ENCODE measurements around the gene TRIM47.
"Not testable (repeated sequence)": the region's sequence is repeated elsewhere in the genome, so short reads cannot be mapped to it uniquely, and the experiment has no call there.

TRIM47 gene

DNA sequence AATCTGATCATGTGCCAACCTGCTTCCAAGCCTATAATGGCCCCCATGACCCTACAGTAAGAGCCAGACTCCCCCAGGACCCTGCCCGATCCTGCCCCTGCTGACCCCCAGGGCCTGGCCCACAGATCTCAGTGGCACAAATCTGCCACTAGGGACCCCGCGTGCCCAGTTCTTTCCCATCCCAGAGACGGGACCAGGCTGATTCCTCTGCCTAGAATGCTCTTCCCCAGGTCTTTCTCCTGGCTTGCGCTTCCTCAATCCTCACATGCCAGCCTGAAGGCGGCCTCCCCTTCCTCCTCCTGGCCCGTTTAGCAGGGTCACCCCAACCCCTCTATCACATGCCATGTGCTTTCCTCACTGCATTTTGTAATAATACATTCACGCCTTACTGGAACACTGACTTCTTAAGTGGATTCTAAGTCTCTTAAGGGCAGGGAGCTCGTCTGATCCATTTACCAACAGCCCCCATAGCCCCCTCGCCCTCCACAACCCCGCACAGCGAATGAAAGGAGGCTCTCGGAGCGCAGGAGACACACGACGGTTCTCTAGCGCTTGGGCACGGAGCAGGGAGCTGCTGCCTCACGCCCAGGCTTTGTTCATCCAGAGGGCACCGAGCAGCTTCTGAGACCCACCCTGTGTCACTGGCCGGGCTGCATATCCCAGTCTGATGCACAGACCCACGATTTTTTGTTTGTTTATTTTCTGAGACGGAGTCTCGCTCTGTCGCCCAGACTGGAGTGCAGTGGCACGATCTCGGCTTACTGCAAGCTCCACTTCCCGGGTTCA is 17.2 kb upstream of the TRIM47 start:
- H3K27me3 ChIP-seq (ENCODE audit: control insufficient read depth, insufficient read depth, low read length) = no peaks in the 10 kb centered on the region
- peaks cover 11% of the 10 kb centered on the region for H3K4me1 ChIP-seq (ENCODE audit: control insufficient read depth, insufficient read depth, low read length)
- no peaks in the 10 kb centered on the region for H3K9me3 ChIP-seq (ENCODE audit: control insufficient read depth, insufficient read depth, low read length)
- peaks cover 36% of the 10 kb centered on the region for H3K36me3 ChIP-seq (ENCODE audit: control insufficient read depth, insufficient read depth, low read length)
- peak overlapping the region; percentile 65 for H3K9ac ChIP-seq (ENCODE audit: low read depth, low read length)
- H3K4me3 ChIP-seq (ENCODE audit: low read depth, low read length) = peak overlapping the region; percentile 79

DNA sequence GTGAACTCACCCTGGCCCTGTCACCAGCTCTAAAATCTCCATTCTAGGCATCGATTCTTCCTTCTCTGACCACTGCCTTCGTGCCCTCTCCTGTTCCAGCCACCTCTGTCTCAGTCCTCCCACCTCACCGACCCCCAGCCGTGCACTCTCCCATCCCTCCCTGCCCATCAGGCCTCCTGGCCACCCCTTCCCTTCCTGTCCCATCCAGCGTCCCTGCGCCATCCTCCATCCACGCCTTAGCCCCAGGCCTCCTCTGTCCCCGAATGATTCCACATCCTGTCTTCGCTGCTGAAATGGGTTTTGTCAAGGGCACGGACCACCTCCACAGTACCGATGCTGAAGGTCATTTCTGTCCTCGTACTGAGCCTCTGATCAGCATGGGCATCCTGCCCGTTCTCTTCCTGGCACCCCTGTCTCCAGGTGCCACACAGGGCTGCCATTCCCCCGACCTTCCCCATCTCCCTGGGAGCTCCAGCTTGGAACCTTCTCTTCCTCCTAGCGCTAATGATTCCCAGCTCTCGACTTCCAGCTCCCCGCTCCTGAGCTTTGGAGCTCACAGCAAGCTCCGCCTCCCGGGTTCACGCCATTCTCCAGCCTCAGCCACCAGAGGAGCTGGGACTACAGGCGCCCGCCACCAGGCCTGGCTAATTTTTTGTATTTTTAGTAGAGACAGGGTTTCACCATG is 15.8 kb upstream of the TRIM47 start:
- no peak overlapping the region for H3K9ac ChIP-seq (ENCODE audit: low read depth, low read length)
- peaks cover 11% of the 10 kb centered on the region for H3K4me1 ChIP-seq (ENCODE audit: control insufficient read depth, insufficient read depth, low read length)
- H3K36me3 ChIP-seq (ENCODE audit: control insufficient read depth, insufficient read depth, low read length) = peaks cover 27% of the 10 kb centered on the region
- no peaks in the 10 kb centered on the region for H3K27me3 ChIP-seq (ENCODE audit: control insufficient read depth, insufficient read depth, low read length)
- no peak overlapping the region for H3K4me3 ChIP-seq (ENCODE audit: low read depth, low read length)
- no peaks in the 10 kb centered on the region for H3K9me3 ChIP-seq (ENCODE audit: control insufficient read depth, insufficient read depth, low read length)

DNA sequence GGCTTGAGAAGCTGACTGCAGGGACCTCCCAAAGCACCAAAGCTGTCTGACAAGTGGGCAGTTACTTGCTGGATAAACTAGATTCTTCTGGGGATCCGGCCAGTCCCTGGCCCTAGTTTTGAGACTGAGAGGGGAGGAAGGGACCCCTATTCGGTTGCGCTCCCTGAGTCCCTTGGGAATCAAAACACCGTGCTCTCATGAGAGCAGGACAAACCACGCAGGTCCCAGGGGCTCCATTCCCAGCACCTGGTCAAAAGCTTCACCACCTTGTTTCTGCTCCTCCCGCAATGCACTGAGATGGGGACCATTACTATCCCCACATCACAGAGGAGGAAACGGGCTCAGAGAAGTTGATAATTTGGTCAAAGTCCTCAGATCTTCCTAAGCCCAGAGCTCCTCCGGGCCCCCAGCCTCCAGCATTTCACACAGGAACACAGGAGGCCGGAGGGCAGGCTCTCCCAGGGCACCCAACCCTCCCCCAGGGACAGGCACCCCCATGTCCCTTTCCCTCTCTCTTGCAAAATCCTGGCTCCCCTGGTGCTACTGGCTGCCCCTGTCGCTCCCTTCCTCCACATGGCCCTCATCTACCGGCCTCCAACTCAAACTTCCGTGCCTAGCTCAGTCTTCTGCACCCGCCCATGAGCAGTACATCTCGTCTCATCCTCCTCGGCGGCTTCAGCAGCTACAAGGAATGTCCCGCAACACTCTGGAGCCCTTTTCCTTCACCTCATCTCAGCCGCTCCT is 15.1 kb upstream of the TRIM47 start:
- Histone ChIP-seq H3K4me3 (ENCODE audit: low read depth, low read length) (no peak overlapping the region), H3K27me3 (ENCODE audit: control insufficient read depth, insufficient read depth, low read length) (no peaks in the 10 kb centered on the region), H3K9ac (ENCODE audit: low read depth, low read length) (no peak overlapping the region), H3K4me1 (ENCODE audit: control insufficient read depth, insufficient read depth, low read length) (peaks cover 11% of the 10 kb centered on the region), H3K36me3 (ENCODE audit: control insufficient read depth, insufficient read depth, low read length) (peaks cover 20% of the 10 kb centered on the region), H3K9me3 (ENCODE audit: control insufficient read depth, insufficient read depth, low read length) (no peaks in the 10 kb centered on the region)

DNA sequence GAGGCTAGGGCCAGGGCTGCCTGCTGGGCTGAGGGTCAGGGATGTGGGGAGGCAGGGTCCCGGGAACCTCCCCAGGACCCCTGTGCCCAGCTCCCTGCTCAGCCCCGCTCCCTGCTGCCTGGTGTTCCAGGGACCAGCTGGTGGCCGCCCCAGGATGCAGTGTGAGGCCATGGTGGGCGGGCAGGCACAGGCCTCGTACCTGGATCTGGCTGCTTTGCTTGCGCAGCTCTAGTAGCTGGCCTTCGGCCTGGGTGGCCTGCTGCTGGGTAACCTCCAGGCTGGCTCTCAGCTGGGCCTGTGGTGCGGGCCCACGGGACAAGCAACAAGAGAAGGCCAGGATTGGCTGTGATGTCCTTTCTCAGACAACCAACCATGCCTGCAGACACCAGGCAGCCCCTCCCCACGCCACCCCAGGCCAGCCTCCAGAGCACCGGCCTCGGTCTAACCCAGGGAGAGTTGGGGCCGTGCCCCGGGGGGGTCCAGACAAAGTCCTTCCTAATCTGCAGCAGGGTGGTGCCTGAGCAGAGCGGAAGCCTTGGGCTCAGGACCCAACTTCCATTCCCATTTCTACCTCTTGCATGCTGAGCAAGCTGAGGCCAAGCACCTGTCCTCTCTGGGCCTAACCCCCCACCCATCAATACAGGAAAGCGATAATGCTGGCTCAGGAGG is 14.3 kb upstream of the TRIM47 start:
- H3K4me3 ChIP-seq (ENCODE audit: low read depth, low read length) = no peak overlapping the region
- H3K9ac ChIP-seq (ENCODE audit: low read depth, low read length) = no peak overlapping the region
- no peaks in the 10 kb centered on the region for H3K27me3 ChIP-seq (ENCODE audit: control insufficient read depth, insufficient read depth, low read length)
- no peaks in the 10 kb centered on the region for H3K9me3 ChIP-seq (ENCODE audit: control insufficient read depth, insufficient read depth, low read length)
- H3K36me3 ChIP-seq (ENCODE audit: control insufficient read depth, insufficient read depth, low read length) = peaks cover 19% of the 10 kb centered on the region
- peaks cover 11% of the 10 kb centered on the region for H3K4me1 ChIP-seq (ENCODE audit: control insufficient read depth, insufficient read depth, low read length)

DNA sequence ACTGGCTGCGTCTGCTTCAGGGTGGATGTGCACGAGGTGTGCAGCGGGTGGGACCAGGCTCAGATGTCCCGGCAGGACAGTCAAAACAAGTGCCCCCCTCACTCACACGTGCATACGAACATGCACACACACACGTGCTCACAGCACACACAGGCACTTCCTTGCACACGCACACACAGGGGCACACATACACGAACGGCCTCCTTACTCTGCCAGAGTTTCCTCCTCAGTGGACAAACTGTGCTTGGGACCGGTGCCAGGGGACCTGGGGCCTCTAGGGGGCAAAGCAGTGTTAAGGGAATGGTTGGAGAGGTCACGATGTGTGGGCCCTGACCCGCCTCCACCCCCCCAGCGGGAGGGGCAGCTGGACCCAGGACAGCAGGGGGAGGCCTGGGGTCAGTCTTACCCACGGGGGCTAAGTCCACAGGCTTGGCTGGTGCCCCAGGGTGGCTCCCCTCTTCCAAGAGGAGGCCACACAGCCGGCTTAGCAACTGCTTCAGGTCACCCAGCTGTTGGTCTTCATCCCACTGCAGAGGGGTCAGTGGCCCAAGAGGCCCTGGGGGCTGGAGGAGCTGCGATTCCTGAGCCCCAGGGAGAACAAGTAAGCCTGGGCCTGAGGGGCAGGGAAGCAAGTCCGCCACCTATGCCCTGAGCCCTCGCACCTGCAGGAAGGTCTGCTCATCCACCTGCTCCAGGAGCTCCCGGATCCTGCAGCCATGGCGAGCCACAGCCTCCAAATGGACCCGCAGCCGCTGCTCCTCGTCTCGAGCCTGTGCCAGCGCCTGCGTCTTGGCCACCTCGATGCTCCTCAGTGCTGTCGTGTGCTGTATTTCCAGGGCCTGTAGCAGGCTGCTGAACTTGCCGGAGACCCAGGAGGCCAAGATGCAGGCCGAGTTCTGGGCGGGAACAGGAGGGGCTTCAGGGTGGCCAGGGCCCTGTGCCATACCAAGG is 13.5 kb upstream of the TRIM47 start:
- no peak overlapping the region for H3K4me3 ChIP-seq (ENCODE audit: low read depth, low read length)
- peaks cover 19% of the 10 kb centered on the region for H3K36me3 ChIP-seq (ENCODE audit: control insufficient read depth, insufficient read depth, low read length)
- no peaks in the 10 kb centered on the region for H3K9me3 ChIP-seq (ENCODE audit: control insufficient read depth, insufficient read depth, low read length)
- H3K27me3 ChIP-seq (ENCODE audit: control insufficient read depth, insufficient read depth, low read length) = no peaks in the 10 kb centered on the region
- no peak overlapping the region for H3K9ac ChIP-seq (ENCODE audit: low read depth, low read length)
- peaks cover 9% of the 10 kb centered on the region for H3K4me1 ChIP-seq (ENCODE audit: control insufficient read depth, insufficient read depth, low read length)

DNA sequence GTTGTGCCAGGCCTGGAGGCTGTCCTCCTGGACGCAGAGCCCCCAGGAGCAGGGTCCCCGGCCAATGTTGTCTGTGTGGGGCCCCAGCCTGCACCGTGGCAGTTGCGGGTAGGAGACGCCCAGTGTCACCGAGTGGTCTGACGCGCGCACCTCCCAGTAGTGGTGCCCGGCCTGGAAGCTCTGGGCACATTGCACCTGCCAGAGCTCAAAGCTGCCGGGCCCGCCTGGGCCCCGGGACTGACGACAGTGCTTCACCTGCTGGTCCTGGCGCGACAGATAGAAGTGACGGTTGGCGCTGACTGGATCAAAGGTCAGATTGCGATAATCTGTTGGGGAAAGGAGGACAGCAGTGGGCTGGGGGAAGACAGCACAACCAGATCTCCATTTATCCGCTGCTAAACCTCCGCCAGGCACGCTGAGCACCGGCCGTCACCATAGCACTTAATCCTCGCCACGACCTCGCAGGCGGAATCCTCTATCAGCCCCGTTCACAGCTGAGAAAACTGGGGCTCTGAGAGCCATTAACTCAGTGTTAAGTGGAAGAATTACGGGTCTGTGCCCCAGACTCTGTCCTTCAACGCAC is 12.7 kb upstream of the TRIM47 start:
- no peak overlapping the region for H3K9ac ChIP-seq (ENCODE audit: low read depth, low read length)
- peaks cover 9% of the 10 kb centered on the region for H3K4me1 ChIP-seq (ENCODE audit: control insufficient read depth, insufficient read depth, low read length)
- H3K9me3 ChIP-seq (ENCODE audit: control insufficient read depth, insufficient read depth, low read length) = no peaks in the 10 kb centered on the region
- no peak overlapping the region for H3K4me3 ChIP-seq (ENCODE audit: low read depth, low read length)
- H3K36me3 ChIP-seq (ENCODE audit: control insufficient read depth, insufficient read depth, low read length) = peaks cover 19% of the 10 kb centered on the region
- no peaks in the 10 kb centered on the region for H3K27me3 ChIP-seq (ENCODE audit: control insufficient read depth, insufficient read depth, low read length)

DNA sequence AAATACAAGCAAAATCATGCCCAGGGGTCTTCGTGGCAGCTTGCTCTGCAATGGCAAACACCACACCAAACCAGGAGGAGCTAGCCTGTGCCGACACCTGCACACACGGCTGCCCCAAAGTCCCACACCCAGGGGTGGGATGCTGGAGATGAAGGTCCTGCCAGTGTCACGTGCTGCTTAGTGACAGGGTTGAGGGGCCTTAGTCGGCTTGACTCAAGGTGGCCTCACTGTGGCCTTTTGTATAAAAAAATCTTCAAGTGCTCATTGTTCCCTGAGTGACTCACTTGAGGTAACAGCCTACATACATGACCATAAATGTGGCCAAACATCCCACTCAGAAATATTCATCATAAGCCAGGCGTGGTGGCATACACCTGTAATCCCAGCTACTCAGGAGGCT is 11.1 kb upstream of the TRIM47 start:
- H3K9ac ChIP-seq (ENCODE audit: low read depth, low read length) = no peak overlapping the region
- H3K9me3 ChIP-seq (ENCODE audit: control insufficient read depth, insufficient read depth, low read length) = no peaks in the 10 kb centered on the region
- H3K4me1 ChIP-seq (ENCODE audit: control insufficient read depth, insufficient read depth, low read length) = peaks cover 2% of the 10 kb centered on the region
- no peaks in the 10 kb centered on the region for H3K27me3 ChIP-seq (ENCODE audit: control insufficient read depth, insufficient read depth, low read length)
- peaks cover 19% of the 10 kb centered on the region for H3K36me3 ChIP-seq (ENCODE audit: control insufficient read depth, insufficient read depth, low read length)
- no peak overlapping the region for H3K4me3 ChIP-seq (ENCODE audit: low read depth, low read length)

DNA sequence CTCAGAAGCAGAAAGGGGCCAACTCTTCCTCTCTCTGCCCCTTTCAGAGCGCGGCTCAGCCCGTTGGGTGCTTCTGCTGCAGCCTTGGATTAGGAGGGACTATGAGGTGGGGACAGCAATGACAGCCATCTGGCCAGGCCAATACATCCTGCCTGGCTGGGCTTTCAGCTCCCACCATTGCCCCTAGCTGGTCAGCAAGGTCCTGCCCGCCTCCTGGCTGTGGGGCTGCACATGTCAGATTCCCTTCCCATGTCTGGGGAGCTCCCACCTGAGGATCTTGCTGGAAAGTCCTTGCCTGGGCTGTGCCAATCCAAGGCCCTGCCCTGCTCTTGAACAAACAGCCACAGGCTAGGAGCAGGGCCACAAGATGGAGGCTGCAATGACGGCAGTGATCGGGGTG is 10.1 kb upstream of the TRIM47 start:
- no peak overlapping the region for H3K9ac ChIP-seq (ENCODE audit: low read depth, low read length)
- no peak overlapping the region for H3K4me3 ChIP-seq (ENCODE audit: low read depth, low read length)
- peaks cover 19% of the 10 kb centered on the region for H3K36me3 ChIP-seq (ENCODE audit: control insufficient read depth, insufficient read depth, low read length)
- no peaks in the 10 kb centered on the region for H3K27me3 ChIP-seq (ENCODE audit: control insufficient read depth, insufficient read depth, low read length)
- H3K9me3 ChIP-seq (ENCODE audit: control insufficient read depth, insufficient read depth, low read length) = no peaks in the 10 kb centered on the region
- no peaks in the 10 kb centered on the region for H3K4me1 ChIP-seq (ENCODE audit: control insufficient read depth, insufficient read depth, low read length)

DNA sequence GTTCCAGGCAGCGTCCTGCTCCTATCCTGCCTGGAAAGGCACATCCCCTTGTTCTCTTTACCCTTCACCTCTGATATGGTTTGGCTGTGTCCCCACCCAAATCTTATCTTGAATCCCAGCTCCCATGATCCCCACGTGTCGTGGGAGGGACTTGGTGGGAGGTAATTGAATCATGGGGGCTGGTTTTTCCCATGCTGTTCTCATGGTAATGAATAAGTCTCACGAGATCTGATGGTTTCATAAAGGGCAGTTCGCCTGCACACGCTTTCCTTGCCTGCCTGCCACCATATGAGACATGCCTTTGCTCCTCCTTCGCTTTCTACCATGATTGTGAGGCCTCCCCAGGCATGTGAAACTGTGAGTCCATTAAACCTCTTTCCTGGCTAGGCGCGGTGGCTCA is 7.5 kb upstream of the TRIM47 start:
- H3K36me3 ChIP-seq (ENCODE audit: control insufficient read depth, insufficient read depth, low read length); H3K4me1 ChIP-seq (ENCODE audit: control insufficient read depth, insufficient read depth, low read length); H3K9me3 ChIP-seq (ENCODE audit: control insufficient read depth, insufficient read depth, low read length); H3K27me3 ChIP-seq (ENCODE audit: control insufficient read depth, insufficient read depth, low read length); H3K4me3 ChIP-seq (ENCODE audit: low read depth, low read length); H3K9ac ChIP-seq (ENCODE audit: low read depth, low read length): not testable (repeated sequence)

DNA sequence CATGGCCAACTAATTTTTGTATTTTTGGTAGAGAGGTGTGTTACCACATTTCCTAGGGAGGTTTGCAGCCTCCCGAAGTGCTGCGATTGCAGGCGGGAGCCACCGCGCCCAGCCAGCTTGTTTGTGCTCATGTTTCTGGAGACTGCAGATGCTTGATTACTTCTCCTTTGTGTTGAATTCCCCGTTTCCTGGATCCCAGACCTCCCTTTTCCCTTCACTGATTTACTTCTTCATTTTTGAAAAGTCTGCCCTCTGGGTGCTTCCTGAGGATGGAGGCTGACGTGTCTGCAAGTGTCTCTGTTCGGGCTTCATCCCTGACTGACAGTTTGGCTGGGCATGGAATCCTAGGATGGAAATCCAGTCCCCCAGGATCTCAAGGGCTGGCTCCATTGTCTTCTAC is 7.0 kb upstream of the TRIM47 start:
- no peak overlapping the region for H3K9ac ChIP-seq (ENCODE audit: low read depth, low read length)
- H3K4me3 ChIP-seq (ENCODE audit: low read depth, low read length) = no peak overlapping the region
- peaks cover 3% of the 10 kb centered on the region for H3K36me3 ChIP-seq (ENCODE audit: control insufficient read depth, insufficient read depth, low read length)
- H3K4me1 ChIP-seq (ENCODE audit: control insufficient read depth, insufficient read depth, low read length) = no peaks in the 10 kb centered on the region
- no peaks in the 10 kb centered on the region for H3K27me3 ChIP-seq (ENCODE audit: control insufficient read depth, insufficient read depth, low read length)
- H3K9me3 ChIP-seq (ENCODE audit: control insufficient read depth, insufficient read depth, low read length) = no peaks in the 10 kb centered on the region
